ENCODE data around the gene TSSK2.
"Not testable (repeated sequence)": the region's sequence is repeated elsewhere in the genome, so short reads cannot be mapped to it uniquely, and the experiment has no call there.

The TSSK2 gene

GRCh38 chr22:19146215-19146968 is 15.3 kb downstream of the TSSK2 start:
- DNase-seq = no peak

- DNase-seq = no peak
These were observed 16.2 kb downstream of the TSSK2 start for GRCh38 chr22:19147195-19147780.

- no peak for DNase-seq
These were observed 17.4 kb downstream of the TSSK2 start for GRCh38 chr22:19148417-19149046.

- no peak for DNase-seq
These were observed 18.2 kb downstream of the TSSK2 start for GRCh38 chr22:19149047-19149883.

- DNase-seq = no peak
These were observed 18.9 kb downstream of the TSSK2 start, which contains the start of gene GSC2 for GRCh38 chr22:19149991-19150390. Gene GSC2 (minus strand): TSS chr22:19150292. CDS start chr22:19150283, 9 bp downstream.

- DNase-seq = no peak
These were observed 19.6 kb downstream of the TSSK2 start for GRCh38 chr22:19150482-19151328.

GRCh38 chr22:19151329-19152191 is 20.5 kb downstream of the TSSK2 start:
- DNase-seq = no peak

- no peak for DNase-seq
These were observed 22.1 kb downstream of the TSSK2 start for GRCh38 chr22:19152942-19153883.

GRCh38 chr22:19156109-19156508 is 25.0 kb downstream of the TSSK2 start:
- DNase-seq = not testable (repeated sequence)

GRCh38 chr22:19158649-19159048 is 27.5 kb downstream of the TSSK2 start:
- not testable (repeated sequence) for DNase-seq

GRCh38 chr22:19164425-19164824 is 33.3 kb downstream of the TSSK2 start:
- no peak for DNase-seq

- DNase-seq = no peak
These were observed 35.3 kb downstream of the TSSK2 start for GRCh38 chr22:19166421-19166820.

GRCh38 chr22:19167106-19167869 is 36.2 kb downstream of the TSSK2 start:
- DNase-seq = no peak

- no peak for DNase-seq
These were observed 37.2 kb downstream of the TSSK2 start for GRCh38 chr22:19168088-19168890.

GRCh38 chr22:19169002-19169946 is 38.2 kb downstream of the TSSK2 start:
- DNase-seq = no peak

- DNase-seq = no peak
These were observed 38.8 kb downstream of the TSSK2 start for GRCh38 chr22:19169947-19170318.

All from NCI-H526 treated with DMSO at 0.1 percent for 48 hours (cell line).